ENCODE data around the gene TBC1D16. TPM values are rescaled to one million over a fixed set of nuclear protein-coding genes. Genes with fewer than 3 reads are reported as not detected.

TBC1D16 gene
- total and polyA plus RNA-seq, 2 experiments from 2014 or later, result 13.0 to 30.3 TPM

DNA sequence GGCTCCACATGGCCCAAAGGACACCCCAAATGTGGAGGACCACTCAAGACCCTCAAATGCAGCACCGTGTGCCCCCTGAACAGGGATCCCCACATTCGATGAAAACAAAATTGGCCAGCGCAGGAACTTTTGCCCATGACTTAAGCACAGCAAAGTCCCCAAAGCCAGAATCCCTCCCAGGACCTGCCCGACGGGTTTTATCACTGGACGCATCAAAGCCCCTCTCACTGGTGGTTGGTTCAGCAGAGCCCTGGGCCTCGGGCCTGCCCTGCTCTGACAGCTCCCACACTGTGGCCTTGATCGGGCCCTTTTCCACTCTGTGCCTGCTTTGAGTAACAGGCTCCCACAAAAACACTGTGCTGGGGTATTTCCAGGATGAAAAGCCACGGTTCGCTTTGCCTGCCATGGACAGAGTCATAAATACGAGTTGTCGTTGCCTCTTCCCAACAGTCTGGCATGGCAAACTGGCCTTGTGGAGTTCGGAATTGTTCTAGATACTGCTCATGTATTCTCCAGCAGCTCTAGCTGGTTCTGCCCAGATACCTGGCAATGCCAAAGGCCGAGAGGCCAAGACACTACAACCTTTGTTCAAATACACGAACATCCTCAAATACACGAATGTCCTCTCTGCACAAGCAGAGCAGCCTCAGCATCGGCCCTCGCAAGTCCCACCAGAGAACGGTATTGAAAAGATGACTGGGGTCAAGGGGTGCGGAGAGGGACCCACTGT lies 46.4 kb downstream of the TBC1D16 start:
- no peak overlapping the region for H3K27ac ChIP-seq
- no peaks in the 10 kb centered on the region for H3K27me3 ChIP-seq
- H3K4me3 ChIP-seq, result no peak overlapping the region
- no peak for TF ChIP-seq CTCF (IDR thresholded peaks at IDR 0.05; ENCODE audit: low read depth, low read length)
- no peaks in the 10 kb centered on the region for H3K9me3 ChIP-seq (ENCODE audit: low read depth)
- H3K4me1 ChIP-seq (ENCODE audit: low read depth), result peaks cover 33% of the 10 kb centered on the region
- DNase-seq (ENCODE audit: low read depth in 1 of 2, low spot score in 1 of 2), result no peak
- no peaks in the 10 kb centered on the region for H3K36me3 ChIP-seq

- H3K4me3 ChIP-seq, result no peak overlapping the region
- H3K27ac ChIP-seq, result no peak overlapping the region
- no peaks in the 10 kb centered on the region for H3K36me3 ChIP-seq
- H3K4me1 ChIP-seq (ENCODE audit: low read depth), result peaks cover 24% of the 10 kb centered on the region
- no peak for TF ChIP-seq CTCF (IDR thresholded peaks at IDR 0.05; ENCODE audit: low read depth, low read length)
- no peaks in the 10 kb centered on the region for H3K27me3 ChIP-seq
- H3K9me3 ChIP-seq (ENCODE audit: low read depth), result no peaks in the 10 kb centered on the region
- peak in 1 of 2 donors; percentile 77 for DNase-seq (ENCODE audit: low read depth in 1 of 2, low spot score in 1 of 2)
These were observed 47.3 kb downstream of the TBC1D16 start for GRCh38 chr17:79988185-79988971.

GRCh38 chr17:79987935-79988184 lies 47.8 kb downstream of the TBC1D16 start:
- no peaks in the 10 kb centered on the region for H3K27me3 ChIP-seq
- H3K4me1 ChIP-seq (ENCODE audit: low read depth), result peaks cover 19% of the 10 kb centered on the region
- H3K4me3 ChIP-seq, result no peak overlapping the region
- TF ChIP-seq CTCF (IDR thresholded peaks at IDR 0.05; ENCODE audit: low read depth, low read length), result no peak
- no peak for DNase-seq (ENCODE audit: low read depth in 1 of 2, low spot score in 1 of 2)
- H3K36me3 ChIP-seq, result no peaks in the 10 kb centered on the region
- H3K27ac ChIP-seq, result no peak overlapping the region
- H3K9me3 ChIP-seq (ENCODE audit: low read depth), result no peaks in the 10 kb centered on the region

DNA sequence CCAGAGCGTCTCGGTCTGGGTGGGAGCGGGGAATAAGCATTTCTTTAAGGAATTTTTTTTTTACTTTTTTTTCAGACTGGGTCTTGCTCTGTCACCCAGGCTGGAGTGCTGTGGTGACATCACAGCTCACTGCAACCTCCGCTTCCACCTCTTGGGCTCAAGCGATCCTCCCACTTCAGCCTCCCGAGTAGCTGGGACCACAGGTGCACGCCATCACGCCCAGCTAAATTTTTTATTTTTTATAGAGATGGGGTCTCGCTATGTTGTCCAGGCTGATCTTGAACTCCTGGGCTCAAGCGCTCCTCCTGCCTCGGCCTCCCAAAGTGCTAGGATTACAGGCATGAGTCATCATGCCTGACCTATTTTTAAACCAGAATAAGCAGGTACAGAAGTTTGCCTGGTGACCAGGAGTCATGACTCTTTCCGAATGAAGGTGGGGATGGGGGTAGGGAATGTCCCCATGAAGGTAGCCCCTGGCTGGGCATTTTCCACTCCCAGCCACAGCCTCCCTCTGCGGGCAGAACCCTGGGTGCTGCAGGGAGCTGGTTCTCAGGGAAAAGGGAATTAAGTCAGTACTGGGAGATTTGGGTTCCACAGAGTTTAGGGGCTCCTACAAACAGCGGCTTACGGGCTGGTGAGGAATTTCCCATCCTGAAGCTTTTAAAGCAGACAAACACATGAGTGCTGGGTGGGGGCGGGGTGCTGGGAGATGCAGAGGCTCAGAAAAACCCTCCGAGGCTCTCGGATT lies 48.3 kb downstream of the TBC1D16 start:
- Histone ChIP-seq H3K27ac (no peak overlapping the region), H3K27me3 (no peaks in the 10 kb centered on the region), H3K4me1 (ENCODE audit: low read depth) (peaks cover 14% of the 10 kb centered on the region), H3K4me3 (no peak overlapping the region), H3K9me3 (ENCODE audit: low read depth) (no peaks in the 10 kb centered on the region), H3K36me3 (no peaks in the 10 kb centered on the region)
- DNase-seq (ENCODE audit: low read depth in 1 of 2, low spot score in 1 of 2), result no peak
- no peak for TF ChIP-seq CTCF (IDR thresholded peaks at IDR 0.05; ENCODE audit: low read depth, low read length)

DNA sequence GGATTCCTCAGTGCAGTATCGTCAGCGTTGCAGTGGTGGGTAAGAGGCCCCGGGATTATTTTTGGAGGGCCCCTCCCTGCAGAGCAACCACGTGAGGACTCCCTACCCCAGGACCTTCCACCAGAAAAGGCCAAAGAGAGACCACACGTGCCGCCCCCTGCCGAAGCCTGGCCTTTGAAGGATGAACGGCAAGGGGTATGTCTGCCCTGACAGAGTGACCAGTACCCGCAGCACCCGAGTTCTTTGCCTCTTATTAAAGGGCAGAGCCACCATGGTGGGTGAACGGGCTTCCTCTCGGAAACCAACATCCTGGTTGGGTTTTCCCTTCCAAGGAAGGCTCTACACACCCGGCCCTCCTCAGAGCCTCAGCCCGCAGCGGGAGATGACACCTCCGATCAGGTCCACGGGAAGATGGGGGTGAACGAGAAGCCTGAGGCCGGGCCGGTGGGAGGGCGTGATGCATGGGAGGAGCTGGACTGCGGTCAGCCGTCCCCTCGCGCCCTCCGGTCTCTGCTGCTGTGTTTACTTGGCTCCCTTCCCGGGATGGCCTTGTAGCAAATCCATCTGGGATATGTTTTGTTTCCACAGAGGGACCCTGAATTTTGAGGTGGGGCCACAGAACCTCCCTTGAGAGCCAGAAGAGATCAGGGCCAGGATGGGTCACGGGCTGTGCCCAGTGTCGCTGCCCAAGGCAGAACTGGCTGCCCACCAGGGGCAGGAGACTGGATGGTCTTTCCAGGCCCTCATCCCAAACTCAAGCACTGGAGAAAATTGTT lies 49.1 kb downstream of the TBC1D16 start:
- Histone ChIP-seq H3K27ac (no peak overlapping the region), H3K9me3 (ENCODE audit: low read depth) (no peaks in the 10 kb centered on the region), H3K4me3 (no peak overlapping the region), H3K36me3 (no peaks in the 10 kb centered on the region), H3K4me1 (ENCODE audit: low read depth) (peaks cover 8% of the 10 kb centered on the region), H3K27me3 (no peaks in the 10 kb centered on the region)
- peak in 1 of 2 donors; percentile 66 for DNase-seq (ENCODE audit: low read depth in 1 of 2, low spot score in 1 of 2)
- no peak for TF ChIP-seq CTCF (IDR thresholded peaks at IDR 0.05; ENCODE audit: low read depth, low read length)

Measured in cardiac muscle cell (in vitro differentiated cells and primary cell).